Right lobe of liver (tissue), 4 donors: ENCODE data around the gene CGB8.

Source experiments
- POLR2A ChIP-seq: fragments of 450-650 bp; IDR thresholded peaks from one replicate; pipeline ENCODE4 v1.6.1; 2017; ENCODE audit warnings: antibody characterized with exemption, mild to moderate bottlenecking
- TF ChIP-seq, protein P1 (sequence below), 4 donors: fragments of 200-600 bp in 3 of 4; fragments of 450-650 bp in 1 of 4; IDR thresholded peaks; one replicate each; pipeline versions ENCODE4 v1.5.1 to v1.8.0; 2016 to 2022; ENCODE audit warnings: antibody characterized with exemption in 4 of 4, mild to moderate bottlenecking in 2 of 4
- donor health status: DM: no; HTN: no; CAD: no.
- donor health status: DM: no; HTN: no; CAD: no.
- donor health status: DM: no; HTN: yes; CAD: no.

DNA sequence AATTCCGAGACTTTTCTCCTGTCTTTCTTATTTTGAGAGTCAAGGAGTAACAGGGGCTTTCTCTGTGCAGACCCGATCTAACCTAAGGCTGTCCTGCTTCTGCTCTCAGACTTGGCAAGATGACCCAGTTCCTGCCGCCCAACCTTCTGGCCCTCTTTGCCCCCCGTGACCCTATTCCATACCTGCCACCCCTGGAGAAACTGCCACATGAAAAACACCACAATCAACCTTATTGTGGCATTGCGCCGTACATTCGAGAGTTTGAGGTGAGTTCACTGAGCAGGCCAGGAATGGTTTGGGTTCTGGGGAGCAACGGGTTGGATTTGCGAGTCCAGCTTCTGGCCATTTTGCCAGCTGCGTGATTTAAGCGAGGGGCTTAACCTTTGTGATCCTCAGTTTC lies 37.4 kb upstream of the CGB8 start:
- TF ChIP-seq, protein P1, sequence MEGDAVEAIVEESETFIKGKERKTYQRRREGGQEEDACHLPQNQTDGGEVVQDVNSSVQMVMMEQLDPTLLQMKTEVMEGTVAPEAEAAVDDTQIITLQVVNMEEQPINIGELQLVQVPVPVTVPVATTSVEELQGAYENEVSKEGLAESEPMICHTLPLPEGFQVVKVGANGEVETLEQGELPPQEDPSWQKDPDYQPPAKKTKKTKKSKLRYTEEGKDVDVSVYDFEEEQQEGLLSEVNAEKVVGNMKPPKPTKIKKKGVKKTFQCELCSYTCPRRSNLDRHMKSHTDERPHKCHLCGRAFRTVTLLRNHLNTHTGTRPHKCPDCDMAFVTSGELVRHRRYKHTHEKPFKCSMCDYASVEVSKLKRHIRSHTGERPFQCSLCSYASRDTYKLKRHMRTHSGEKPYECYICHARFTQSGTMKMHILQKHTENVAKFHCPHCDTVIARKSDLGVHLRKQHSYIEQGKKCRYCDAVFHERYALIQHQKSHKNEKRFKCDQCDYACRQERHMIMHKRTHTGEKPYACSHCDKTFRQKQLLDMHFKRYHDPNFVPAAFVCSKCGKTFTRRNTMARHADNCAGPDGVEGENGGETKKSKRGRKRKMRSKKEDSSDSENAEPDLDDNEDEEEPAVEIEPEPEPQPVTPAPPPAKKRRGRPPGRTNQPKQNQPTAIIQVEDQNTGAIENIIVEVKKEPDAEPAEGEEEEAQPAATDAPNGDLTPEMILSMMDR (IDR thresholded peaks at IDR 0.05), result no peak
- no peak for TF ChIP-seq POLR2A
